GM19328 (cell line): Measurements from ENCODE around the gene MRPL1.
A peak's percentile ranks its signal among the peaks of the same experiment; 100 is the strongest.
"Not testable (repeated sequence)": the region's sequence is repeated elsewhere in the genome, so short reads cannot be mapped to it uniquely, and the experiment has no call there.

Experiments used
- ATAC-seq: cut with Tn5 transposase; IDR thresholded peaks from one replicate; pipeline ENCODE4 v1.9.1; 2021; ENCODE audit warnings: mild to moderate bottlenecking, moderate library complexity; ENCODE audit not compliant: unreplicated experiment

The MRPL1 gene

GRCh38 chr4:77849278-77849965 is 13.2 kb upstream of the MRPL1 start:
- ATAC-seq, result no peak

DNA sequence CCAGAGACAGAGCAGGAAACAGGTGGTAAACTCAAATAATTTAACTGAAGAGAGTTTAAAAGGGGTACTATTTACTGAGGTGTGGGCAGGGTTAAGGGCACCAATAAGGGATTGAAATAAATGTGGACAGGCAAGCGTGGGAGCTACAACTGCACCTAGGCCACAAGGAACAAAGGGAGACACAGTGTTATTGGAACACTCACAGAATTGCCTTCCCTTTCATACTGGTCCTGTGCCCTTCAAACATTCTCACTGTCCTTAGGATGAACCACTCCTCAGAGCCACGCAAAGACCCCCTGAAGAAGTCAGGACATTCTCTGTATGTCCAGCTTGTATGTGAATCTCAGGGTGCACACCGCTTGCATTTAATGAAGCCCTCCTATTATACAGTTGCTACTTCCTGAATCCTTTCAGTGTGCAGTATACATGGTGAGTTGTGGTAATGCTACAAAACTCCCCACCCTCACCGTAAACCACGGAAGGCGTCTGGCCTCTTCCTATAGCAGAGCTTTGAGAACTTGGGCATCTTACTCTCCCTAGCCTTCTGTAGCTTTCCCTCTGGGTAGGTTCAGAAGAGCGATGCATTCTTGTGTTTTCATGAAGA is 9.6 kb upstream of the MRPL1 start:
- ATAC-seq, result peak; percentile 94

- no peak for ATAC-seq
Measured at GRCh38 chr4:77854431-77855111, 8.1 kb upstream of the MRPL1 start.

DNA sequence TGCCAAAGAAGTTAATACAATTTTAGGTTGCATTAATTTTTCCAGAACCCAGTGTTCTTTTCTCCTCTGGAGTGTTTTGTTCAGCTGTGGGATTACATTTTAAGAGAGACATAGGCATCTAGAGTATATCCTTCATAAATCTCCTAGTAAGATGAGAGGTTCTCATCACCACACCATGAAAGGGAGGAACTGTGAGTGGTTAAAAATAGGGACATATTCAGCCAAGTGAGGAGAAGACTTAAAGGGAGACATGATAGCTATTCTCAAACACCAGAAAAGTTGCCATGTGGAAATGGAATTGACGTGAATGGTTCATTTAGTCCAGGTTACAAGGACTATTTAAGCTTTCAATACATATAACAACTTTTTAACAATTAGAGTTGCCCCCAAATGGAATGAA is 6.5 kb upstream of the MRPL1 start:
- no peak for ATAC-seq

- ATAC-seq, result no peak
Measured at GRCh38 chr4:77859256-77859655, 3.4 kb upstream of the MRPL1 start.

GRCh38 chr4:77861495-77861894 is 1.1 kb upstream of the MRPL1 start:
- ATAC-seq, result no peak

GRCh38 chr4:77863341-77863740 is 711 bp downstream of the MRPL1 start:
- not testable (repeated sequence) for ATAC-seq

DNA sequence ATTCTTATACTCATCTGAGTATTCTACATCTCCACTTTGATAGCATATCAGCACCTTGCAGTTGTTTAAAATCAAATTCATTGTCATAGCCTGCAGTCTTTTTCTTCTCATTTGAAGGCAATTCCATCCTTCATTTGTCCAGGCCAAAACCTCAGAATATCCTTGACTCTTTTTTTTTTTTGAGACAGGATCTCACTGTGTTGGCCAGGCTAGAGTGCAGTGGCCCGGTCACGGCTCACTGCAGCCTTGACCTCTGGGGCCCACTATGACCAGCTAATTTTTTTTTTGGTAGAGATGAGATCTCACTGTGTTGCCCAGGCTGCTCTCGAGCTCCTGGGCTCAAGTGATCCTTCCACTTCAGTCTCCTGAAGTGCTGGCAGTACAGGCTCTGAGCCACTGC is 2.6 kb downstream of the MRPL1 start:
- ATAC-seq, result no peak

GRCh38 chr4:77872723-77873445 is 10.3 kb downstream of the MRPL1 start:
- no peak for ATAC-seq

GRCh38 chr4:77877167-77877566 is 14.5 kb downstream of the MRPL1 start:
- ATAC-seq, result no peak

DNA sequence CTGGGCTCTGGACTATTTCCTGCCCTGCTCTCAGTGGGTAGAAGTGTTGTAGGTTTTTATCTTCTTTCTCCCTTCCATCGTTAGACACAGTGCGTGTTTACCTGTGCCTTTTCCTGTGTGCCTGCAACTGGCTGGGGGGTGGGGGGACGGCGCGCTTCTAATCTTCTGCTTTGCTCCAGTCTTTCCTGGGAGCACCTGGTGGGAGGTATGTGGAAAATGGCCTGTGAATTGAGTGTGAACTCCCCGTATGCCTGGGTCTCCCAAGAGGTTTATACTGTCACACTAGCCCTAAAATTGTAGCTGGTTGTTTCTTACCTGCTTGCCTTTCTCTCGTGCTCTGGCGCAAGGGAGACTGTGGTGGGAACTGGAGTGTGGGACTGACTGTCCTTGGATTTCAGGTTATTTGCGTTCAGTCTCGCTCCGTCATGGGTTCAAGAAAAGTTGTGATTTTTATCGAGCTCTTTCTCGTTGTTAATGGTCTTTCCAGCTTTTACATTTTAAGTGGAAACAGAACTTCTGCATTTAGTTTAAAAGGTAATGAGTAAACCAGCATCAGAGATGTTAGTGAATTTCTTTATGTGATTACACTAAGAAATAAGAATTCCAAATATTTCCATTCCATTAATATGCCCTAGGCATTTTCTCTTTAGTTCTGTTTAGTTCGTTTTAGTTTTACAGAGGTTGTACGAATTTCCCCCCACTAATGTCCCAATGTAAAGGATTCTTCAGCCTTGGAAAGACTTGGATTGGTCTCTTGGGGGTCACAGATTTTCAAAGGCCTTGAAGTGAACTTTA is 15.3 kb downstream of the MRPL1 start:
- no peak for ATAC-seq

- ATAC-seq, result no peak
Measured at GRCh38 chr4:77880784-77881183, 18.2 kb downstream of the MRPL1 start.

- no peak for ATAC-seq
Measured at GRCh38 chr4:77881460-77882295, 19.0 kb downstream of the MRPL1 start.

DNA sequence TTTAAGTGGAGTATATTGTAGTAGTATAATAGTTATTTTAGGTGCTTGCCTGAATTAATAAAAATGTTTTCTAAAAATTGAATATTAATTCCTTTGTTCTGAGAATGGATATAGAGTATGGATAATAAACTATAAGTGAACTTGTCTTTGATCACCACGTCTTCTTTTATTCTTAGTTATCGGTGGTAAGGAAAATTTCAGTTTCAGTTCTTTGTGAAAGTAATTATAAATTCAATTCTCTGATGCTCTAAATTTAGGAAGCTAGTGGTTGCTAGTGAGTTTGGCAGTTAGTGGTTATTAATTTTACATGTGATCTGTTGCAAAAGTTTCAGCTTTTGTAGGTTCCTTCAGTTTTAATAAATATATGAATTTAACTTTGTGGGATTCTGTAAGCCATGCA is 30.8 kb downstream of the MRPL1 start:
- ATAC-seq, result no peak

- no peak for ATAC-seq
Measured at GRCh38 chr4:77899607-77900006, 37.0 kb downstream of the MRPL1 start.

- no peak for ATAC-seq
Measured at GRCh38 chr4:77903186-77903585, 40.6 kb downstream of the MRPL1 start.

DNA sequence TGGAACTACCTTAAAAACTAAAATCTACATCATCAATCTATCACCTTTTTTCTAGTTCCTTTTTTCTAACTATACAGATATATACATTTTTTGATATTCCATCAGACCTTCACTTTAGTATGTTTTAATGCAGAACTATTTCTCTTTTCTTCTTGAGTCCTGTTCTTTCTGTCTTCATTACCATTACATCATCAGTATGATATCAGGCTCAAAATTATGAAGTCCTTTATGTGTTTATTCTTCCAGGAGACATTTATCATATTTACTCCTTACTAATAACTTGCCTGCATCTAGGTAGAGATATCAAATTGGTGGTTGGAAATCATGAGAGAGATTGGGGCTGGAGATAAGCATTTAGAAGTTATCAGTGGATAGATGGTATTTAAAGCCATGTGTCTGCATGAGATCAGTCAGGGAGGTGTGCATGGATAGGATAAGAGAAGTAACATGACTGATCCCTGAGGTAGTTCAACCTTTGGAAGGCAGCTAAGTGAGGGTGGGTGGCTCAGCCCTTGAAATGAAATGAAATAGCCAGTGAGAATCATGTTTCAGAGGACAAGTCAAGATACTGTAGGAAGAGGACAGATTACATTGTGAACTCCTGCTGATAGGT is 43.1 kb downstream of the MRPL1 start:
- no peak for ATAC-seq

- ATAC-seq, result no peak
Measured at GRCh38 chr4:77910676-77911075, 48.0 kb downstream of the MRPL1 start.

- no peak for ATAC-seq
Measured at GRCh38 chr4:77911091-77911490, 48.5 kb downstream of the MRPL1 start.
